Left colon (tissue), 2 donors: Measurements from ENCODE around the gene NEK5. TPM values are rescaled to one million over a fixed set of nuclear protein-coding genes. Genes with fewer than 3 reads are reported as not detected.
A peak's percentile ranks its signal among the peaks of the same experiment; 100 is the strongest.
"Not testable (repeated sequence)": the region's sequence is repeated elsewhere in the genome, so short reads cannot be mapped to it uniquely, and the experiment has no call there.

Experiments
- ATAC-seq: fragments of 200-7000 bp; cut with Tn5 transposase; one replicate; pipeline ENCODE4 v1.9.1; 2020; ENCODE audit warnings: mild to moderate bottlenecking, moderate library complexity
- DNase-seq, 2 donors: peaks; one replicate each; pipeline ENCODE4 v3.0.0-alpha.2; 2020
- intact Hi-C, 2 donors: fragments of 100-400 bp; cut with DNase I in 1 of 2; cut with micrococcal nuclease in 1 of 2; formaldehyde crosslinking; loops; one replicate each; pipeline versions ENCODE4 v1.11.2 to v1.14.0; 2022; cut with DNase I, micrococcal nuclease
- long read RNA-seq: library from polyadenylated mRNA; unstranded; transcript quantifications from one replicate; pipeline ENCODE4 v2.0.0, GENCODE V29; 2021
- total RNA-seq, 2 donors: library from RNA; stranded (reverse); fragmentation: NEBNext Ultra II Directional; extraction: Animal tissue kit (Norgen Biotek cat#: 25700); gene quantifications; one replicate each; pipeline ENCODE4 v1.2.1, GENCODE V29; 2021
- donor health status: DM: no; HTN: no; CAD: no.
- donor health status: DM: yes; HTN: yes; CAD: no.

NEK5 gene, protein sequence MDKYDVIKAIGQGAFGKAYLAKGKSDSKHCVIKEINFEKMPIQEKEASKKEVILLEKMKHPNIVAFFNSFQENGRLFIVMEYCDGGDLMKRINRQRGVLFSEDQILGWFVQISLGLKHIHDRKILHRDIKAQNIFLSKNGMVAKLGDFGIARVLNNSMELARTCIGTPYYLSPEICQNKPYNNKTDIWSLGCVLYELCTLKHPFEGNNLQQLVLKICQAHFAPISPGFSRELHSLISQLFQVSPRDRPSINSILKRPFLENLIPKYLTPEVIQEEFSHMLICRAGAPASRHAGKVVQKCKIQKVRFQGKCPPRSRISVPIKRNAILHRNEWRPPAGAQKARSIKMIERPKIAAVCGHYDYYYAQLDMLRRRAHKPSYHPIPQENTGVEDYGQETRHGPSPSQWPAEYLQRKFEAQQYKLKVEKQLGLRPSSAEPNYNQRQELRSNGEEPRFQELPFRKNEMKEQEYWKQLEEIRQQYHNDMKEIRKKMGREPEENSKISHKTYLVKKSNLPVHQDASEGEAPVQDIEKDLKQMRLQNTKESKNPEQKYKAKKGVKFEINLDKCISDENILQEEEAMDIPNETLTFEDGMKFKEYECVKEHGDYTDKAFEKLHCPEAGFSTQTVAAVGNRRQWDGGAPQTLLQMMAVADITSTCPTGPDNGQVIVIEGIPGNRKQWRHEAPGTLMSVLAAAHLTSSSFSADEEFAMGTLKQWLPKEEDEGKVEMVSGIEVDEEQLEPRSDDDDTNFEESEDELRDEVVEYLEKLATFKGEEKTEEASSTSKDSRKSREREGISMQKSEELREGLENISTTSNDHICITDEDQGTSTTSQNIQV
- total RNA-seq, result under 1 TPM in 1 of 2 donors, not detected in 1; 0.20 TPM
- long read RNA-seq, partial matches to known transcripts, result 0 of 3 reads
- long read RNA-seq, other reads (novel, unspliced or antisense), result 3 of 3 reads

DNA sequence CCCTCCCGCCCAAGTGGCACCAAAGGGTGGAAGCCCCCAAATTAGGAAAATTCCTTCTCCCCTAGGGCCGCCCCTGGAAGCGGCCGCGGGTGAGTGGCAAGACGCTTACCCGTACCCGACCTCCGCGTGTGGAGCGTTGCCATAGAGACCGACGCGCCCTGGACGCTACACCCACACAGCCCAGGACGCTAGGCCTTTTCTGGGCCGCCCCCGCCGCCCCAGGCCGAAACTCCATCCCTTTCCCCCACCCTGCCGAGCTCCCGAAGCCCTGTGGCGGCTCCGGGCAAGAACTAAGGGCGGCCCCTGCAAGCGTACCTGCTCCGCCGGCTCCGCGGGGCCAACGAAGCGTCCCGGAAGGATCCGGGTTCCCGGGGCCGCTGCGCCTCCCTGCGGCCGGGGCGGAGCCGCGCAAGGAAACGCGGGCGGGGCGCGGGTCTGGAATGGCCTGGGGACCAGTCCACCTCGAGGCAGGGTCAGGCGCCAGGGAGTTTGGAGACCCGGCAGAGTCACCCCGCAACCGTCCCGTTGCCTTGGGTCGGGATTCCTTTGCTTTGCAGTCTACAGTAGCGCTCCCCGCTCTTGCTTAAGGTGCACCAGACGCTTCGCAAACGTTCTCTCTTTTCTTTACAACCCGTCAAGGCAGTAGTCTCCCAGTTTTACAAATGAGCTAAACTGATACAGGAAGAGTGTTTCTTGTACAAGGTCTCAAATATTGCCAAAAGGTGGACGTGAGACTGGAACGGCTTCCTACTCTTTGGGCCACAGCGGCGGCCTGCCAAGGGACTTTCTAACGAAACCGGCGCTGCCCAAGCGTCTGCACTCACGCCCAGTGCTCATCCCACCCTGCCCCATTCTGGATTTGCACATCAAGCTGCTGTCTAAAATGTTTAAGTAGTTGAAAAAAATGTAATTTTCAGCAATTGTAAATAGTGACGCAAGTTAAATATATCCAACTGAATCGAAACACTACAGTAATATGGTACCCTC is at the start of gene NEK5:
NEK5 (minus strand) TSS at position 360 of the 987 bp plus-strand sequence. CDS start 1,591 bp downstream, outside the sequence.
- peak; percentile 90 for ATAC-seq
- peak; percentile 50 to 78 for DNase-seq
- intact Hi-C loops, result loop anchor here in 1 of 2 donors (10.0 kb wide), 1 partner anchor 124 kb away; no protein-coding TSS in a partner anchor

DNA sequence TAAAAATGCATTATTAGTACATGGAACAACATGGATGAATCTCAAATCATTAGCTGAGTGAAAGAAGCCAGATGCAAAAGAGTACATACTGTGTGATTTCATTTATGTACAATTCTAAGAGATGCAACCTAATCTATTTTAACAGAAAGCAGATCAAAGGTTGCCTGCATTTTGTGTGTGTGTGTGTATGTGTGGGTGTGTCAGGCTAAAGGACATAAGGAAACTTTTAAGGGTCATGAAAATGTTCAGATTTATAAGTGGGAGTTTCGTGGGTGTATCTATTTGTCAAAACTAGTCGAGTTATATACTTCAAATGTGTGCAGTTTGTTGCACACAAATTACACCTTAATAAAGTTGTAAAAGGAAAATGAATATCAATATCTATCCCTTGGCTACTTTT is 48.4 kb upstream of the NEK5 start:
- intact Hi-C loops, result no loop called here
- peak; percentile 77 for ATAC-seq
- peak in 1 of 2 donors; percentile 30 for DNase-seq

DNA sequence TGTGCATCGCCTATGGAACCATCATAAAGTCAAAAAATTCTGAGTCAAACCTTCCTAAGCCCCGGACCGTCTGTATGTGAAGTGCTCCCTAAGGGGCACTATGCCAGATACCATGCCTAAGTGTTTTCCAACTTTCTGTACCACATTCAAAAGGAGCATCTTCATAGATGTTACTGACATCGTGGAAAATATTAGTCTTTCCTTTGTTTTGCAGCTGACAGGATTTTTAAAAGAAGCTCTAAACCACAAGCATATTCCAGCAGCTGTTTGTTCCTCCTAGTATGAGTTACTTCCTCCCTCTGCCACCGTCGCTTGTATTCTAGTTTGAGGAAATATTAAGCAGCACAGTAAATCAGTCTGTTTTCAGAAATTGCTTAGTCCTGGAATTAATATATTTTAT is 45.1 kb upstream of the NEK5 start:
- DNase-seq, intact Hi-C loops, ATAC-seq: not testable (repeated sequence)

DNA sequence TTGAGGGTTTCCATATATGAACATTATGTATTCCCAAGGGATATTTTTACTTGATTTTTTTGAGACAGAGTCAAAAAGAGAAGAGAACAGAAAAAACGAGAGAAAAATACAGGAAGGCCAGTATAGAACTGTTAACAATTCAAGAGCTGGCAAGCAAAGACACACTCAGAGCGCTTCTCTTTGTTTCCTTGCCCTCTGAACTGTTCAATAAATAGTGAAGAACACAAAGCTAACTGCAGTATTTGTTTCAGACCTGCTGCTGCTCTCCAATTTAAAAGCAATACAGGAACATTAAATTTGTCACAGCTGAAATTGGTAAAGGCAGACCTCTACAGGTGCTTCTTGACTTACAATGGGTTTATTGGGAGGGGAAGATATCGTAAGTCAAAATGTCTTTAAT is 44.5 kb upstream of the NEK5 start:
- no peak for ATAC-seq
- intact Hi-C loops, result no loop called here
- no peak for DNase-seq

GRCh38 chr13:52171686-52172085 is 42.8 kb upstream of the NEK5 start:
- intact Hi-C loops, DNase-seq, ATAC-seq: not testable (repeated sequence)

DNA sequence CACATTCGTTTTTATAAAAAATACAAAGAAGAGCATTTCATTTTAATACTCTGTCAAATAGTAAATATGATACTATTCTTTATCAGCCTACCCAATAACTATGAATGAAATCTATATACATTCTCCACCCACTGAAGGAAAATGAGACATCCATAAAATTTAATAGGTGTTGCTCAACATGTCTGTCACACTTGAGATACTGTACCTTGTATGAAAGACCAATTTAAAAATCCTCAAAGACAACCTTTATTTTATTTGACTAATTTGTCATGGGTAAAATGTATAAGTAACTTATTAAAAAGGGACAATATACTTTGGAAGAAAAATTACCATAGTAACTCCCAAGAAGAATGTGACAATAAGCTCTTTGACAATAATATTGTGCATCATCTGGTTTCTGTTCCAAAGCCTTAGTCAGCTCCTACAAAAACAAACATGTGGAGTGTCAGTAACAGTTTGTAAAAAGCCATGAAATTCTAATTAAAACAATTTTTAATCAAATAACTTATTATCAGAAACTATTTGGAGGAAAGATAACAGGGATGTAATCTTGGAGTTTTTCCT is 42.0 kb upstream of the NEK5 start:
- intact Hi-C loops, DNase-seq: not testable (repeated sequence)
- peak; percentile 89 for ATAC-seq

DNA sequence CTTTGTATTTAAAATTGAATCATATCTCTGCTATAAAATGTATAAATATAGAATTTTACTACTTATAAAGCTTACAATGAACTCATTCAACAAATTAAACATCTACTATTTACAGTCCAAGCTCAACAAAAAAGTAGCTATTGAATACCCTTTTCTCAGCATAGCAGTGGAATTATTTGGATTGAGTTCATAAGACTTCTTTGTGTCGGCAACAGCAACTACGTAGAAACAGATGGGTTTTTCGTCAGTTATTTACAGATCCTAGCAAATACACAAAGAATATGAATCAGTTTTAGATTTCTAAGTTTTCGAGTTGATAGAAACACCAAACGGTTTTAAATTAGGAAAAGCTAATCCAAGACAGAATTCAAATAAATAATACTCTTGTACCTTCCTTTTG is 41.0 kb upstream of the NEK5 start:
- DNase-seq (no peak), ATAC-seq (no peak)
- intact Hi-C loops, result no loop called here

DNA sequence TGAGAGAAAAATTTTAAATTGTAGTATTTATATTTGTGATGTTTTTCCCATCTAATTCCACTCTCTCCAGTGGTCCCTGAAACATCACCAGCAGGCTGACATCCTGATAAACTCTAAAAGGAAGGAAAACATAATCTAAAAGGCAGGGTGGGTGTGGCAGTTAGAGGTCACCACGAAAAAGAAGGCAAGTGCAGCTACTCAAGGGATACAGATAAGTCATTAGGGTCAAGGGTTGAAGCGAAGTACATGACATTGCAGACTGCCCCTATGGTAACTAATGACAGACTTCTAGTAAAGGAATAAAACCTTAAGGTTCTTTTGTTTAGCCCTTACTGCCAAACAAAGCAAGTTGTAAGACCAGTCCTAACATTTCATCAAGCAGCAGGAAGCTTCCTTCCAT is 36.5 kb upstream of the NEK5 start:
- peak; percentile 27 for ATAC-seq
- intact Hi-C loops, result no loop called here
- DNase-seq, result no peak

DNA sequence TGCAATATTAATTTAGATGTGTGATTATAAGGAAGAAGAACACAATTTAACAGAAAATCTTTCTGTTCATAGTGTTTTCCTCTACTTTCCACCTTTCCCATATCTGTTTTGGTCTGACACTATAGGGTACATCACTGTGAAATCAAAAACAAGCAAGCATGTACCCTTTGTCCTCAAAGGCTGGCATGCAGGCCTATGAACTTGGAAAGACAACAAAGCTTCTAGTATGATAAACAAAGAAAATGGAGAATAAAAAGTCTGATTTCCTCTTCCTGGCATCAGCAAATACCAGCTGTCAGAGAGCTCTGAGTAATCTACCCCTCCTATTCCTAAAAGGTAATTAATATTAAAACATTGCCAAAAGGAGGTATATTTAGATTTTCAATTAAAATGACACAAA is 36.1 kb upstream of the NEK5 start:
- DNase-seq (no peak), ATAC-seq (no peak)
- intact Hi-C loops, result no loop called here

DNA sequence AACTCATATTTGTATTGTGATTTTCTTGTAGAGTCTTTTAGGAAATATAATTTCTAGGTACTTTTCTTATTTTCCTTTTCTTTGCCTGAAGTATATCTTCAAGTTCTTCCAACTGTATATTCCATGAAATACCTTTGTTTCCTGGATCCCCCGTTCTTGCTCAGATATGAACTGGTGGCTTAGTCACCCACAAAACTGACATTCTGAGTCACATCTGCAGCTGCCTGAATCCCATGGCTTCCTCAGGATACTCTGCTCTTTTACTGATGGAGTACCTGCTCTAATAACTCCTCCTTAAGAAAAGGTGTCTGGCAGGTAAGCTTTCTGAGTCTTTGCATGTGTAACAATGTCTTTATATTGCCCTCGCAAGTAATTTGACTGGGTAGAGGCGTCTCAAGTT is 35.0 kb upstream of the NEK5 start:
- ATAC-seq, DNase-seq, intact Hi-C loops: not testable (repeated sequence)

DNA sequence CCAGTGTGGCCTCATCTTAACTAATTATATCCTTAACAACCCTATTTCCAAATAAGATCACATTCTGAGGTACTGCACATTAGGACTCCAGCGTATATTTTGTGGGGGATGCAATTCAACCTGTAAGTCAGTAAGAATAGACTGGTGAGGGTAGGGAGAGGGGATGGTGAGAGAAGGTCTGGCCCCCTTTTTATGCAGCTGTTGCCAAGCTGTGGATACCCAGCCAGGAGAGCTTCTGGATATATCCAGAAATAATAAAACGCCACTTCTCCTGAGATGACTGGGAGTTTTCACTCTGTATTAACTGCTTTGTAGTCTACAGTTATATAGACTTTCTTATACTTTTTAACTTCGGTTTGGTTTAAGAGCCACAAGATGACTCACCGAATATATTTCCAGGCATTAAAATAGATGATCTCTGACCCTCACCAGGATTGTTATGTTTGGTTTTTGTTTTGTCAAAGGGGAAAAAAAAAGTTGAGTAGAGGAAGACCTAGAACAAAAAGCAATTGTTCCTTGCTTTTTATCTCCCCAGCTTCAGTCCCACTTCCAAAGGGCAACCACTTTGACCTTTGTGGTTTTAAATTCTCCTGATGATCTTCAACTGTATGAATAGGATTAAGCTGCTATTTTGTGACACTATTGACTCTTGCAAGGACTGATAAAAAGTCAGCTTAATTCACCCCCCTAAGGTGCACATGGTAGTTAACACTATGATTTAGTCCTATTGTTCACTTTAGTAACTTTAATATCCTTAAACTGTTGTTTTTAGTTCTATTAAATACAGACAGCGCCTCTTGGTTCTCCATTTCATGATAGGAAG is 33.6 kb upstream of the NEK5 start:
- intact Hi-C loops, result no loop called here
- ATAC-seq (peak; percentile 40), DNase-seq (no peak)

DNA sequence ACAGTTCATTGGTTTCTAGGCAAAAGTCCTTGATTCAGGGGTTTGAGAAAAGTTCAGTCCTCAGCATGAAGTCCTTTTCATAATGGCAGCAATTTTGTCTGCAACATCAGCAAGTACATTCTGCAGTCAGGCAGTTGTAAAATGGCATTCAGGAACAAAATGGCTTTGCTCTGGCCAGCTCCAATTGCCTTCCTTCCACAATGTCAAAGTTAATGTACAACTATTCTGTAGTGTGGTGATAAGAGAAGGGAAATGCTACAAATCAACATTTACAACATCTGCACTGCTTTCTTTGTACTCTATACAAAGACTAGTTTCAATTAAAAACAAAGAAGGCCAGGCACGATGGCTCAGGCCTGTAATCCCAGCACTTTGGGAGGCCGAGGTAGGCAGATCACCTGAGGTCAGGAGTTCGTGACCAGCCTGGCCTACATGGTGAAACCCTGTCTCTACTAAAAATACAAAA is 32.3 kb upstream of the NEK5 start:
- intact Hi-C loops, result no loop called here
- DNase-seq, result peak in 1 of 2 donors; percentile 28
- peak; percentile 69 for ATAC-seq

GRCh38 chr13:52160506-52160905 is 31.6 kb upstream of the NEK5 start:
- intact Hi-C loops, result no loop called here
- DNase-seq (peak in 1 of 2 donors; percentile 41), ATAC-seq (peak; percentile 34)

- ATAC-seq (no peak), DNase-seq (no peak)
- intact Hi-C loops, result no loop called here
Observed at GRCh38 chr13:52160053-52160452, 31.2 kb upstream of the NEK5 start.

GRCh38 chr13:52159159-52159982 is 30.5 kb upstream of the NEK5 start, which contains the start of gene NEK3:
TSS of gene NEK3 (minus strand) at chr13:52159597. CDS start at chr13:52156191, 3,406 bp downstream.
- intact Hi-C loops, result no loop called here
- ATAC-seq, result peak; percentile 62
- DNase-seq, result peak; percentile 76 to 78

DNA sequence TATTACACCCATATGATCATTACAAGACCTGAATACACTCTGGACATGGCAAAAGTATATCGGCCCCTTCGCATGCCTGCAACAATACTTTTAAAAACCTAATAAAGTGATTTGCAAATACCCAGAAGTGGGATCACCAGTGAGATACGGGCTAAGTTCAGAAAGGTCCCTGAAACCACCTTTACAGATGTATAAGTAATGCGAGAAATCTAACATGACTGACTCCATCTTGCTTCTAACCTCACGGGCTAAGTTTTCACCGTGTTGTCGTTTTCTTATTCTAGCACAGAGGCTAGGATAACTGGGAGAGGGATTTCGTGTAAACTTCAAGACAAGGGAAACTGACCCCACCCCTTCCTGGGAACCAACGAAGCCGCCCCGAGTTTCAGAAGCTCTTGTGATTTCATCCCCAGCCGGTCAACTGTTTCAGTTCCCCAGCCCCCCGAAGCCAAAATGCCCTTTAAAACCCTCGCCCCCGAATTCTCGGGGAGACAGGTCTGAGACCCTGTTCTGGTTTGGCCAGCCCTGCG is 29.8 kb upstream of the NEK5 start:
- DNase-seq, result peak; percentile 50 to 69
- no peak for ATAC-seq
- intact Hi-C loops, result no loop called here
